Subcutaneous adipose tissue (tissue), 4 donors: ENCODE data around the gene B4GALNT3. TPM values are rescaled to one million over a fixed set of nuclear protein-coding genes. Genes with fewer than 3 reads are reported as not detected.

Experiments
- CTCF ChIP-seq: fragments of 450-650 bp; IDR thresholded peaks from one replicate; pipeline ENCODE4 v1.5.1; 2016; ENCODE audit warnings: low read depth, mild to moderate bottlenecking, control low read depth, antibody characterized with exemption, moderate library complexity
- total RNA-seq, 4 donors: library from RNA; depleted of rRNA; stranded (reverse); fragments of >200 nt; gene quantifications; one replicate each; pipeline ENCODE4 v1.1.0, GENCODE V29; 2016

Gene B4GALNT3
- total RNA-seq, 4 donors from 2014 or later, result 0.16 to 0.22 (median 0.17) TPM; not detected in 1

- TF ChIP-seq CTCF, result no peak
Observed at GRCh38 chr12:450438-450837, 9.3 kb upstream of the B4GALNT3 start.

DNA sequence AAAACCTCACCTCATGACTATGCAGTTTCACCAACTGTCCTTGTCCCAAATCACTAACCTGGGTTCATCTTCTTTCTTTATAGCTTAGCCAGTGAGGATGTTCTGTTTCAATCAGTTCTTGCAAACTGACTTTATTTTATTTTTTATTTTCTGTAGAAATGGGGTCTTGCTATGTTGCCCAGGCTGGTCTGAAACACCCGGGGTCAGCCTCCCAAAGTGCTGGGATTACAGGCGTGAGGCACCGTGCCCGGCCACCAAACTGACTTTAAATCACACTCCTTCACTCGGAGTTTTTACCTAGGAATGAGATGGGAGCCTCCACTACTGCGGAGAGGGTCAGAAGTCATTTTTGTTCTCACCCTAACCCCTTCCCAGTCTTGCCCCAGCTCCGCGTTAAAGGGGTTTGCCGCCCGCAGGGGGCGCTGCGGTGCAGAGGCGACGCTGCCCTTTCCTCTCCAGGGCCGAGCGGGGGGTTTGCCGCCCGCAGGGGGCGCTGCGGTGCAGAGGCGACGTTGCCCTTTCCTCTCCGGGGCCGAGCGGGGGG is 7.0 kb upstream of the B4GALNT3 start:
- no peak for TF ChIP-seq CTCF

- TF ChIP-seq CTCF, result no peak
Observed at GRCh38 chr12:454833-455232, 4.9 kb upstream of the B4GALNT3 start.

GRCh38 chr12:455821-456220 is 3.9 kb upstream of the B4GALNT3 start:
- no peak for TF ChIP-seq CTCF

- no peak for TF ChIP-seq CTCF
Observed at GRCh38 chr12:457676-458075, 2.1 kb upstream of the B4GALNT3 start.

DNA sequence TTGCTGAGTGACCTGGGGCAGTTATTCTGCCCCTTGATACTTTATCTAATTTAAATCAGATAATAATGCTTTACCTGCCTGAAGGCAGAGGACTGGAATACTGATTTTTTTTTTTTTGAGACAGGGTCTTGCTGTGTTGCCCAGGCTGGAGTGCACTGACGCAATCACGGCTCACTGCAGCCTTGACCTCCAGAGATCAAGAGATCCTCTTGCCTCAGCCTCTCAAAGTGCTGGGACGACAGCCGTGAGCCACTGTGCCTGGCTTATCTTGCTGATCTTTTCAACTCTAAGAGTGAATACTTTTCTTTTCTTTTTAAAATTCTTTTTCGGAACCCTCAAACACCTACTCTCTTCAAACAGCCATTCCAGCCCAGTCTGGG is 699 bp upstream of the B4GALNT3 start:
- TF ChIP-seq CTCF, result no peak

- TF ChIP-seq CTCF, result no peak
Observed at GRCh38 chr12:460261-461230, 807 bp downstream of the B4GALNT3 start.
